K562 (cell line): Measurements from ENCODE around the gene ZNF565. TPM values are rescaled to one million over a fixed set of nuclear protein-coding genes. Genes with fewer than 3 reads are reported as not detected.
"Not testable (repeated sequence)": the region's sequence is repeated elsewhere in the genome, so short reads cannot be mapped to it uniquely, and the experiment has no call there.

ENCODE experiments used
- ATAC-seq: fragments of 200-7000 bp; cut with Tn5 transposase; 3 replicates; pipeline ENCODE4 v1.9.1; 2020; ENCODE audit warnings: moderate library complexity
- BruUV-seq: library from RNA; stranded (reverse); fragments of 400-500 nt; replicated peaks from 2 replicates; lab custom pipeline; 2021; lab: Mats Ljungman, UMichigan
- CTCF ChIA-PET: fragments of 300-600 bp; formaldehyde crosslinking; extraction: SDS; loops from one replicate; lab custom pipeline; 2021; ENCODE audit warnings: low intra/inter-chr PET ratio; lab: Yijun Ruan, JAX
- POLR2A ChIA-PET: fragments of 300-600, 350-650 bp; sonication (Branson Sonifier 250); formaldehyde crosslinking; extraction: SDS; loops from one replicate; lab custom pipeline; 2021; ENCODE audit warnings: antibody characterized with exemption, inconsistent platforms; lab: Yijun Ruan, JAX
- DNase-seq, 4 experiments: peaks; one replicate each; pipeline versions ENCODE4 v3.0.0 to v3.0.0-alpha.2; 2011 to 2018; ENCODE audit warnings: low spot score in 3 of 4, mixed read lengths in 3 of 4; ENCODE audit errors: extremely low read depth in 1 of 4
- FAIRE-seq: peaks from 2 replicates; lab custom pipeline; 2011; peaks lifted over from hg19 to GRCh38; lab: Jason Lieb, UNC
- H2AFZ ChIP-seq: 2 replicates; pipeline ENCODE4 v1.6.0; 2011; ENCODE audit warnings: low read depth, low read length, control low read depth, inconsistent platforms
- H3K27ac ChIP-seq: fragments of 200-600 bp; 3 replicates; pipeline ENCODE4 v1.8.0; 2011; ENCODE audit warnings: low read depth, mild to moderate bottlenecking, control low read depth, inconsistent platforms, low read length, moderate library complexity, mixed read lengths; ENCODE audit errors: extremely low read depth
- H3K27me3 ChIP-seq, 2 experiments: fragments of 300-600 bp in 1 of 2; 2 replicates in 1 of 2; 3 replicates in 1 of 2; pipeline versions ENCODE4 v1.6.0 to v1.8.0; 2011; ENCODE audit warnings: inconsistent platforms in 2 of 2, low read length in 2 of 2, mild to moderate bottlenecking in 1 of 2, mixed read lengths in 1 of 2, moderate library complexity in 1 of 2; ENCODE audit not compliant: control insufficient read depth in 2 of 2, insufficient read depth in 2 of 2
- H3K36me3 ChIP-seq: fragments of 300-600 bp; 3 replicates; pipeline ENCODE4 v1.8.0; 2011; ENCODE audit warnings: mild to moderate bottlenecking, low read length, inconsistent platforms; ENCODE audit not compliant: control insufficient read depth, insufficient read depth
- H3K4me1 ChIP-seq, 2 experiments: fragments of 200-600 bp in 1 of 2; replicated peaks in 1 of 2; 2 replicates in 1 of 2; 3 replicates in 1 of 2; pipeline versions ENCODE4 v1.5.1 to v1.8.0; 2011; ENCODE audit warnings: inconsistent platforms in 2 of 2, low read length in 2 of 2, mild to moderate bottlenecking in 1 of 2, mixed read lengths in 1 of 2, moderate library complexity in 1 of 2; ENCODE audit not compliant: control insufficient read depth in 2 of 2, insufficient read depth in 2 of 2
- H3K4me2 ChIP-seq: 2 replicates; pipeline ENCODE4 v1.6.1; 2011; ENCODE audit warnings: low read length, control low read depth, inconsistent platforms, mixed read lengths; ENCODE audit not compliant: insufficient read depth
- H3K4me3 ChIP-seq: fragments of 200-600 bp; sonication (generic), shearing (Covaris generic); 2 replicates; pipeline ENCODE4 v1.5.1; 2016; ENCODE audit warnings: control low read depth, inconsistent platforms
- H3K79me2 ChIP-seq: fragments of 200-600 bp; 3 replicates; pipeline ENCODE4 v1.8.0; 2011; ENCODE audit warnings: low read length, inconsistent platforms; ENCODE audit not compliant: control insufficient read depth, insufficient read depth
- H3K9ac ChIP-seq, 2 experiments: 2 replicates each; pipeline versions ENCODE4 v1.6.0 to v1.6.1; 2011; ENCODE audit warnings: low read depth in 2 of 2, low read length in 2 of 2, control low read depth in 1 of 2, inconsistent platforms in 1 of 2, mild to moderate bottlenecking in 1 of 2, mixed read lengths in 1 of 2; ENCODE audit not compliant: insufficient read depth in 1 of 2
- H3K9me1 ChIP-seq: one replicate; pipeline ENCODE4 v1.6.0; 2011; ENCODE audit warnings: inconsistent platforms, mild to moderate bottlenecking, low read length, moderate library complexity; ENCODE audit not compliant: control insufficient read depth, insufficient read depth
- H3K9me3 ChIP-seq: replicated peaks from 2 replicates; pipeline ENCODE4 v1.5.1; 2011; ENCODE audit warnings: low read depth, low read length, inconsistent platforms; ENCODE audit not compliant: control insufficient read depth, insufficient read depth
- H4K20me1 ChIP-seq: replicated peaks from 2 replicates; pipeline ENCODE4 v1.6.1; 2011; ENCODE audit warnings: low read length, inconsistent platforms, mixed read lengths; ENCODE audit not compliant: control insufficient read depth, insufficient read depth
- WGBS: fragments of 100-300 bp; shearing (Covaris generic); methylation state at CpG from one replicate; pipeline ENCODE4 v1.1.6; 2016; ENCODE audit warnings: low coverage, mixed read lengths; ENCODE audit not compliant: insufficient coverage; ENCODE audit errors: missing lambda C conversion rate; 5-methylcytosine and 5-hydroxymethylcytosine counted together
- in situ Hi-C: fragments of 300-500 bp; cut with MboI; formaldehyde crosslinking; loops from 4 replicates; pipeline ENCODE4 v1.15.0; 2018; ENCODE audit warnings: inconsistent platforms, mixed read lengths
- intact Hi-C: fragments of 100-400 bp; cut with micrococcal nuclease; formaldehyde crosslinking; loops from 2 replicates; pipeline ENCODE4 v1.14.2; 2022
- polyA plus RNA-seq, 8 experiments: library from polyadenylated mRNA; depleted of rRNA in 4 of 8; stranded (reverse) in 5 of 8; unstranded in 3 of 8; fragments of >200 nt; fragmentation: Nextera tagmentation in 2 of 8; fragmentation: Illumina TruSeq in 1 of 8; extraction: Ambion mirVana in 2 of 8; extraction: Trizol in 1 of 8; gene quantifications; 2 replicates each; pipeline versions ENCODE4 v1.2.1 to v1.2.3, GENCODE V29; 2011 to 2014; ENCODE audit warnings: inconsistent platforms in 1 of 8, missing spikeins in 1 of 8
- total RNA-seq, 7 experiments: library from RNA; depleted of rRNA in 6 of 7; stranded (reverse); fragments of >200 nt in 6 of 7; fragmentation: Illumina TruSeq in 2 of 7; extraction: Trizol in 2 of 7; gene quantifications; 2 replicates each; pipeline versions ENCODE4 v1.2.1 to v1.2.3, GENCODE V29; 2011 to 2021; ENCODE audit warnings: low replicate concordance in 1 of 7
- TF ChIP-seq, protein P1 (sequence below): fragments of 200-600 bp; sonication (generic); IDR thresholded peaks from one replicate; pipeline ENCODE4 v1.6.1; 2012; ENCODE audit warnings: mild to moderate bottlenecking, low read depth, low read length, inconsistent platforms

ZNF565 gene
- total and polyA plus RNA-seq, 9 of the 15 experiments (the other 6 are each of a cell fraction or from before 2014, with no cell fraction given): 1.3 to 3.2 (median 2.6) TPM

DNA sequence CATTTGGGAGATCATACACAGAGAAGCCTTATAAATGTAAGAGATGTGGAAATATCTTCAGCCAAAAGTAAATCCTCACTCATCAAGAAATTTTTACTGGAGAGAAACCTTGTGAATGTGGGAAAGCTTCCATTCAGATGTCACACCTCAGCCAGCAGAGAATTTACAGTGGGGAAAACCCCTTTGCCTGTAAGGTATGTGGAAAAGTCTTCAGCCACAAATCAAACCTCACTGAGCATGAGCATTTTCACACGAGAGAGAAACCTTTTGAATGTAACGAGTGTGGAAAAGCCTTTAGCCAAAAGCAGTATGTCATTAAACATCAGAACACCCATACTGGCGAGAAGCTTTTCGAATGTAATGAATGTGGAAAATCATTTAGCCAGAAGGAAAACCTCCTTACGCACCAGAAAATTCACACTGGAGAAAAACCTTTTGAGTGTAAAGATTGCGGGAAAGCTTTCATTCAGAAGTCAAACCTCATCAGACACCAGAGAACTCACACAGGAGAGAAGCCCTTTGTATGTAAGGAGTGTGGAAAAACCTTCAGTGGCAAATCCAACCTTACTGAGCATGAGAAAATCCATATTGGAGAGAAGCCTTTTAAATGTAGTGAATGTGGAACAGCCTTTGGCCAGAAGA, 22.0 kb upstream of the ZNF565 start (continued):
- TF ChIP-seq, protein P1, sequence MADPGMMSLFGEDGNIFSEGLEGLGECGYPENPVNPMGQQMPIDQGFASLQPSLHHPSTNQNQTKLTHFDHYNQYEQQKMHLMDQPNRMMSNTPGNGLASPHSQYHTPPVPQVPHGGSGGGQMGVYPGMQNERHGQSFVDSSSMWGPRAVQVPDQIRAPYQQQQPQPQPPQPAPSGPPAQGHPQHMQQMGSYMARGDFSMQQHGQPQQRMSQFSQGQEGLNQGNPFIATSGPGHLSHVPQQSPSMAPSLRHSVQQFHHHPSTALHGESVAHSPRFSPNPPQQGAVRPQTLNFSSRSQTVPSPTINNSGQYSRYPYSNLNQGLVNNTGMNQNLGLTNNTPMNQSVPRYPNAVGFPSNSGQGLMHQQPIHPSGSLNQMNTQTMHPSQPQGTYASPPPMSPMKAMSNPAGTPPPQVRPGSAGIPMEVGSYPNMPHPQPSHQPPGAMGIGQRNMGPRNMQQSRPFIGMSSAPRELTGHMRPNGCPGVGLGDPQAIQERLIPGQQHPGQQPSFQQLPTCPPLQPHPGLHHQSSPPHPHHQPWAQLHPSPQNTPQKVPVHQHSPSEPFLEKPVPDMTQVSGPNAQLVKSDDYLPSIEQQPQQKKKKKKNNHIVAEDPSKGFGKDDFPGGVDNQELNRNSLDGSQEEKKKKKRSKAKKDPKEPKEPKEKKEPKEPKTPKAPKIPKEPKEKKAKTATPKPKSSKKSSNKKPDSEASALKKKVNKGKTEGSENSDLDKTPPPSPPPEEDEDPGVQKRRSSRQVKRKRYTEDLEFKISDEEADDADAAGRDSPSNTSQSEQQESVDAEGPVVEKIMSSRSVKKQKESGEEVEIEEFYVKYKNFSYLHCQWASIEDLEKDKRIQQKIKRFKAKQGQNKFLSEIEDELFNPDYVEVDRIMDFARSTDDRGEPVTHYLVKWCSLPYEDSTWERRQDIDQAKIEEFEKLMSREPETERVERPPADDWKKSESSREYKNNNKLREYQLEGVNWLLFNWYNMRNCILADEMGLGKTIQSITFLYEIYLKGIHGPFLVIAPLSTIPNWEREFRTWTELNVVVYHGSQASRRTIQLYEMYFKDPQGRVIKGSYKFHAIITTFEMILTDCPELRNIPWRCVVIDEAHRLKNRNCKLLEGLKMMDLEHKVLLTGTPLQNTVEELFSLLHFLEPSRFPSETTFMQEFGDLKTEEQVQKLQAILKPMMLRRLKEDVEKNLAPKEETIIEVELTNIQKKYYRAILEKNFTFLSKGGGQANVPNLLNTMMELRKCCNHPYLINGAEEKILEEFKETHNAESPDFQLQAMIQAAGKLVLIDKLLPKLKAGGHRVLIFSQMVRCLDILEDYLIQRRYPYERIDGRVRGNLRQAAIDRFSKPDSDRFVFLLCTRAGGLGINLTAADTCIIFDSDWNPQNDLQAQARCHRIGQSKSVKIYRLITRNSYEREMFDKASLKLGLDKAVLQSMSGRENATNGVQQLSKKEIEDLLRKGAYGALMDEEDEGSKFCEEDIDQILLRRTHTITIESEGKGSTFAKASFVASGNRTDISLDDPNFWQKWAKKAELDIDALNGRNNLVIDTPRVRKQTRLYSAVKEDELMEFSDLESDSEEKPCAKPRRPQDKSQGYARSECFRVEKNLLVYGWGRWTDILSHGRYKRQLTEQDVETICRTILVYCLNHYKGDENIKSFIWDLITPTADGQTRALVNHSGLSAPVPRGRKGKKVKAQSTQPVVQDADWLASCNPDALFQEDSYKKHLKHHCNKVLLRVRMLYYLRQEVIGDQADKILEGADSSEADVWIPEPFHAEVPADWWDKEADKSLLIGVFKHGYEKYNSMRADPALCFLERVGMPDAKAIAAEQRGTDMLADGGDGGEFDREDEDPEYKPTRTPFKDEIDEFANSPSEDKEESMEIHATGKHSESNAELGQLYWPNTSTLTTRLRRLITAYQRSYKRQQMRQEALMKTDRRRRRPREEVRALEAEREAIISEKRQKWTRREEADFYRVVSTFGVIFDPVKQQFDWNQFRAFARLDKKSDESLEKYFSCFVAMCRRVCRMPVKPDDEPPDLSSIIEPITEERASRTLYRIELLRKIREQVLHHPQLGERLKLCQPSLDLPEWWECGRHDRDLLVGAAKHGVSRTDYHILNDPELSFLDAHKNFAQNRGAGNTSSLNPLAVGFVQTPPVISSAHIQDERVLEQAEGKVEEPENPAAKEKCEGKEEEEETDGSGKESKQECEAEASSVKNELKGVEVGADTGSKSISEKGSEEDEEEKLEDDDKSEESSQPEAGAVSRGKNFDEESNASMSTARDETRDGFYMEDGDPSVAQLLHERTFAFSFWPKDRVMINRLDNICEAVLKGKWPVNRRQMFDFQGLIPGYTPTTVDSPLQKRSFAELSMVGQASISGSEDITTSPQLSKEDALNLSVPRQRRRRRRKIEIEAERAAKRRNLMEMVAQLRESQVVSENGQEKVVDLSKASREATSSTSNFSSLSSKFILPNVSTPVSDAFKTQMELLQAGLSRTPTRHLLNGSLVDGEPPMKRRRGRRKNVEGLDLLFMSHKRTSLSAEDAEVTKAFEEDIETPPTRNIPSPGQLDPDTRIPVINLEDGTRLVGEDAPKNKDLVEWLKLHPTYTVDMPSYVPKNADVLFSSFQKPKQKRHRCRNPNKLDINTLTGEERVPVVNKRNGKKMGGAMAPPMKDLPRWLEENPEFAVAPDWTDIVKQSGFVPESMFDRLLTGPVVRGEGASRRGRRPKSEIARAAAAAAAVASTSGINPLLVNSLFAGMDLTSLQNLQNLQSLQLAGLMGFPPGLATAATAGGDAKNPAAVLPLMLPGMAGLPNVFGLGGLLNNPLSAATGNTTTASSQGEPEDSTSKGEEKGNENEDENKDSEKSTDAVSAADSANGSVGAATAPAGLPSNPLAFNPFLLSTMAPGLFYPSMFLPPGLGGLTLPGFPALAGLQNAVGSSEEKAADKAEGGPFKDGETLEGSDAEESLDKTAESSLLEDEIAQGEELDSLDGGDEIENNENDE: no peak
- TF ChIP-seq, all 486 proteins: peak for 6

DNA sequence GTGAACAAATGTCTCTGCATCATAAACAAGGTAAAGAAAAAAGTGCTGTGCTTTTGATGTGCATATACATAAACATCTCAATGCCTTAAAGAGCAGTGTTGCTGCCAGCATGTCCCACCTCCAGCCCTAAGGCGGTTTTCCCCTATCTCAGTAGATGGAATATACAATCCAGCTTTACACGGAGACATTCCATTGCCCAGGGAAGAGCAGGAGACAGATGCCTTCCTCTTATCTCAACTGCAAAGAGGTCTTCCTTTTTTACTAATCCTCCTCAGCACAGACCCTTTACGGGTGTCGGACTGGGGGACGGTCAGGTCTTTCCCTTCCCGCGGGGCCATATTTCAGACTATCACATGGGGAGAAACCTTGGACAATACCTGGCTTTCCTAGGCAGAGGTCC, 19.2 kb upstream of the ZNF565 start:
- in situ Hi-C loops: not testable (repeated sequence)

More for the DNA sequence above, 19.2 kb upstream of the ZNF565 start:
- FAIRE-seq, H3K27me3 ChIP-seq, H3K9ac ChIP-seq, H3K4me1 ChIP-seq, ATAC-seq, H3K9me1 ChIP-seq, DNase-seq, H4K20me1 ChIP-seq, CTCF ChIA-PET, POLR2A ChIA-PET, BruUV-seq, H3K4me3 ChIP-seq, H3K27ac ChIP-seq, H3K4me2 ChIP-seq, H2AFZ ChIP-seq, intact Hi-C loops: not testable (repeated sequence)
- Histone ChIP-seq H3K79me2 (peaks cover 16% of the 10 kb centered on the region; the same call in 2 of the 3 replicates), H3K36me3 (peaks cover 96% of the 10 kb centered on the region), H3K9me3 (peaks cover 27% of the 10 kb centered on the region)
- 79% methylated on average over 2 of the region's 7 CpGs for WGBS
